A673 (cell line): ENCODE results near the gene NCKAP5.

ENCODE experiments used
- CTCF ChIP-seq: fragments of 300-800, 200-600 bp; sonication (generic); conservative IDR thresholded peaks from 2 replicates; pipeline ENCODE4 v1.5.1; 2017; ENCODE audit warnings: low read depth, mild to moderate bottlenecking, antibody characterized with exemption, low read length, moderate library complexity, mixed read lengths
- EZH2 ChIP-seq: fragments of 200-600 bp; sonication (generic); IDR thresholded peaks from 2 replicates; pipeline ENCODE4 v1.6.1; 2017; ENCODE audit warnings: borderline replicate concordance, low read depth, mild to moderate bottlenecking, mixed read lengths, antibody characterized with exemption, low read length; ENCODE audit not compliant: poor library complexity, severe bottlenecking

- TF ChIP-seq CTCF (no peak), EZH2 (no peak)
Measured at GRCh38 chr2:133287709-133288108, 280.6 kb downstream of the NCKAP5 start.
